HepG2 (cell line): ENCODE data around the gene REEP2. TPM values are rescaled to one million over a fixed set of nuclear protein-coding genes. Genes with fewer than 3 reads are reported as not detected.

ENCODE experiments used
- KDM1A ChIP-seq: IDR thresholded peaks from 2 replicates; pipeline ENCODE4 v1.6.1; 2016; ENCODE audit warnings: missing compliant biosample characterization
- MTA3 ChIP-seq: sonication (generic); formaldehyde crosslinking; IDR thresholded peaks from 2 replicates; pipeline ENCODE4 v1.4.0; 2020; ENCODE audit warnings: missing genetic modification reagents
- POLR2A ChIP-seq, 2 experiments: IDR thresholded peaks; 2 replicates each; pipeline ENCODE4 v1.6.1; 2011; ENCODE audit warnings: low read depth in 2 of 2, low read length in 2 of 2, mild to moderate bottlenecking in 1 of 2, moderate library complexity in 1 of 2; ENCODE audit not compliant: insufficient read depth in 1 of 2
- RFX5 ChIP-seq: IDR thresholded peaks from 2 replicates; pipeline ENCODE4 v1.6.1; 2011; ENCODE audit warnings: low read depth, low read length, improper control_type of control experiment
- SOX13 ChIP-seq, 3 experiments: fragments of 450-650 bp in 1 of 3; sonication (generic) in 1 of 3; formaldehyde crosslinking in 1 of 3; IDR thresholded peaks in 2 of 3; conservative IDR thresholded peaks in 1 of 3; 2 replicates each; pipeline versions ENCODE4 v1.5.0 to v1.6.1; 2016 to 2020; ENCODE audit warnings: antibody characterized with exemption in 1 of 3, mild to moderate bottlenecking in 1 of 3, missing compliant biosample characterization in 1 of 3, missing genetic modification reagents in 1 of 3, moderate library complexity in 1 of 3
- SUZ12 ChIP-seq: fragments of 150-350 bp; IDR thresholded peaks from 2 replicates; pipeline ENCODE4 v1.6.1; 2014; ENCODE audit warnings: low read depth, low read length
- TOE1 ChIP-seq: sonication (generic); formaldehyde crosslinking; IDR thresholded peaks from 2 replicates; pipeline ENCODE4 v1.4.0; 2020; ENCODE audit warnings: mild to moderate bottlenecking, missing genetic modification reagents
- ZEB1 ChIP-seq: IDR thresholded peaks from 2 replicates; pipeline ENCODE4 v1.6.1; 2012; ENCODE audit warnings: mild to moderate bottlenecking, low read depth, inconsistent platforms; ENCODE audit not compliant: insufficient replicate concordance
- ZMYM4 ChIP-seq: sonication (generic); formaldehyde crosslinking; IDR thresholded peaks from 2 replicates; pipeline ENCODE4 v1.8.1; 2023; ENCODE audit warnings: mild to moderate bottlenecking, missing genetic modification reagents
- ZNF570 ChIP-seq: sonication (generic); formaldehyde crosslinking; IDR thresholded peaks from 2 replicates; pipeline ENCODE4 v1.4.0; 2020; ENCODE audit warnings: mild to moderate bottlenecking, missing genetic modification reagents, borderline replicate concordance
- ZNF780A ChIP-seq: sonication (generic); formaldehyde crosslinking; IDR thresholded peaks from 2 replicates; pipeline ENCODE4 v1.8.0; 2022; ENCODE audit warnings: mild to moderate bottlenecking, missing genetic modification reagents, moderate library complexity
- polyA plus RNA-seq, 8 experiments: library from polyadenylated mRNA; depleted of rRNA in 3 of 8; stranded (reverse) in 7 of 8; unstranded in 1 of 8; fragments of >200 nt; fragmentation: Illumina TruSeq in 4 of 8; extraction: Trizol in 4 of 8; gene quantifications; 2 replicates each; pipeline versions ENCODE4 v1.2.1 to v1.2.3, GENCODE V29; 2011 to 2016; ENCODE audit warnings: low read depth in 4 of 8, missing spikeins in 1 of 8, mixed read lengths in 1 of 8; ENCODE audit not compliant: insufficient read depth in 1 of 8
- total RNA-seq, 5 experiments: library from RNA; depleted of rRNA; stranded (reverse); fragments of >200 nt; fragmentation: Illumina TruSeq; extraction: Trizol; gene quantifications; 2 replicates each; pipeline ENCODE4 v1.2.3, GENCODE V29; 2016; ENCODE audit warnings: low read depth in 1 of 5
- TF ChIP-seq, protein P1 (sequence below): sonication (generic); formaldehyde crosslinking; IDR thresholded peaks from 2 replicates; pipeline ENCODE4 v1.8.0; 2022; ENCODE audit warnings: mild to moderate bottlenecking, missing genetic modification reagents
- TF ChIP-seq, protein P2 (sequence below): sonication (generic); formaldehyde crosslinking; IDR thresholded peaks from 2 replicates; pipeline ENCODE4 v1.5.0; 2020; ENCODE audit warnings: mild to moderate bottlenecking, missing genetic modification reagents
- TF ChIP-seq, protein P3 (sequence below): sonication (generic); formaldehyde crosslinking; IDR thresholded peaks from 2 replicates; pipeline ENCODE4 v1.4.0; 2020; ENCODE audit warnings: mild to moderate bottlenecking, missing genetic modification reagents
- TF ChIP-seq, protein P4 (sequence below): sonication (generic); formaldehyde crosslinking; IDR thresholded peaks from 2 replicates; pipeline ENCODE4 v1.9.0; 2021; ENCODE audit warnings: missing genetic modification reagents, borderline replicate concordance
- TF ChIP-seq, protein P5 (sequence below): sonication (generic); formaldehyde crosslinking; IDR thresholded peaks from 2 replicates; pipeline ENCODE4 v1.5.0; 2020; ENCODE audit warnings: mild to moderate bottlenecking, missing genetic modification reagents
- TF ChIP-seq, protein P6 (sequence below): sonication (generic); formaldehyde crosslinking; IDR thresholded peaks from 2 replicates; pipeline ENCODE4 v1.4.0; 2020; ENCODE audit warnings: missing genetic modification reagents, borderline replicate concordance

The REEP2 gene
- total and polyA plus RNA-seq, 2 of the 13 experiments (the other 11 are each of a cell fraction or from before 2014, with no cell fraction given), result 5.3 to 7.8 TPM

DNA sequence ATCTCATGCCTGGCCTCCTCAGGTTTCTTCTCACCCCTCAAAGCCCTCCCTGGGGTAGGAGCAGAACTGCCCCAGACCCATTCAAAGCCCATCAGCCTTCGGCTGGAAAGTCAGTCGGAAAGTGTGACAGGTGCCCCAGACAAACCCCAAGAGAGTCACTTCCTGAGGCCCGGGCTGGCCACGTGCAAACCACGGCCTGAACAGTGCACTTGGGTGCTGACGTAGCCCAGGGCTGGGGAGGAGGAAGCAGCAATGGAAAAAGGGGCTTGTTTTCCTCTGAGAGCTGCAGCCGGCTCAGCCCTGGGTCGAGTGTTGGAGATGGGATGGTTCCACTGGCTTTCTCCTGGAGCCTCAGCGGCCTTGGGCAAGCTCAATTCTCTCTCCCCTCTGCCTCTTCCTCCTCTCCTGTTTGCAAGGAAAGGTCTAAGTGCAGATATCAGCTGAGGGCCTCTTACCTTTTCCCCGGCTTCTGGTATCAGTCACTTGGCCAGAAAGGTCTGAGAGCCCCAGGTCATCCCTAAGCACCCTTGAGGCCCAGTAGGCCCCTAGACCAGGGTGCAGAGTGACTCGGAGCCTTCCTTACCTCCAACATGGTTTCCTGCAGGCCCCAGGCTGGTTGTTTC lies 20.6 kb downstream of the REEP2 start (continued):
- no peak for TF ChIP-seq POLR2A (IDR thresholded peaks at IDR 0.05; ENCODE audit: insufficient read depth in 1 of 2, low read depth in 2 of 2, low read length in 2 of 2)
- TF ChIP-seq ZNF570 (CRISPR knock-in tag), result no peak
- TF ChIP-seq, protein P1, sequence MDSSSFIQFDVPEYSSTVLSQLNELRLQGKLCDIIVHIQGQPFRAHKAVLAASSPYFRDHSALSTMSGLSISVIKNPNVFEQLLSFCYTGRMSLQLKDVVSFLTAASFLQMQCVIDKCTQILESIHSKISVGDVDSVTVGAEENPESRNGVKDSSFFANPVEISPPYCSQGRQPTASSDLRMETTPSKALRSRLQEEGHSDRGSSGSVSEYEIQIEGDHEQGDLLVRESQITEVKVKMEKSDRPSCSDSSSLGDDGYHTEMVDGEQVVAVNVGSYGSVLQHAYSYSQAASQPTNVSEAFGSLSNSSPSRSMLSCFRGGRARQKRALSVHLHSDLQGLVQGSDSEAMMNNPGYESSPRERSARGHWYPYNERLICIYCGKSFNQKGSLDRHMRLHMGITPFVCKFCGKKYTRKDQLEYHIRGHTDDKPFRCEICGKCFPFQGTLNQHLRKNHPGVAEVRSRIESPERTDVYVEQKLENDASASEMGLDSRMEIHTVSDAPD (CRISPR knock-in tag), result no peak
- no peak for TF ChIP-seq RFX5
- TF ChIP-seq, protein P2, sequence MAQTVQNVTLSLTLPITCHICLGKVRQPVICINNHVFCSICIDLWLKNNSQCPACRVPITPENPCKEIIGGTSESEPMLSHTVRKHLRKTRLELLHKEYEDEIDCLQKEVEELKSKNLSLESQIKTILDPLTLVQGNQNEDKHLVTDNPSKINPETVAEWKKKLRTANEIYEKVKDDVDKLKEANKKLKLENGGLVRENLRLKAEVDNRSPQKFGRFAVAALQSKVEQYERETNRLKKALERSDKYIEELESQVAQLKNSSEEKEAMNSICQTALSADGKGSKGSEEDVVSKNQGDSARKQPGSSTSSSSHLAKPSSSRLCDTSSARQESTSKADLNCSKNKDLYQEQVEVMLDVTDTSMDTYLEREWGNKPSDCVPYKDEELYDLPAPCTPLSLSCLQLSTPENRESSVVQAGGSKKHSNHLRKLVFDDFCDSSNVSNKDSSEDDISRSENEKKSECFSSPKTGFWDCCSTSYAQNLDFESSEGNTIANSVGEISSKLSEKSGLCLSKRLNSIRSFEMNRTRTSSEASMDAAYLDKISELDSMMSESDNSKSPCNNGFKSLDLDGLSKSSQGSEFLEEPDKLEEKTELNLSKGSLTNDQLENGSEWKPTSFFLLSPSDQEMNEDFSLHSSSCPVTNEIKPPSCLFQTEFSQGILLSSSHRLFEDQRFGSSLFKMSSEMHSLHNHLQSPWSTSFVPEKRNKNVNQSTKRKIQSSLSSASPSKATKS, result 0 out of 2 replicates have a peak, but pooled peaks have one; percentile 63
- no peak for TF ChIP-seq SOX13 (IDR thresholded peaks at IDR 0.05)
- no peak for TF ChIP-seq SOX13 (CRISPR knock-in tag; conservative IDR thresholded peaks at IDR 0.05 in 1 of 2, IDR thresholded peaks at IDR 0.05 in 1 of 2)
- no peak for TF ChIP-seq ZMYM4 (CRISPR knock-in tag)
- TF ChIP-seq KDM1A, result no peak
- no peak for TF ChIP-seq ZEB1
- TF ChIP-seq, protein P3, sequence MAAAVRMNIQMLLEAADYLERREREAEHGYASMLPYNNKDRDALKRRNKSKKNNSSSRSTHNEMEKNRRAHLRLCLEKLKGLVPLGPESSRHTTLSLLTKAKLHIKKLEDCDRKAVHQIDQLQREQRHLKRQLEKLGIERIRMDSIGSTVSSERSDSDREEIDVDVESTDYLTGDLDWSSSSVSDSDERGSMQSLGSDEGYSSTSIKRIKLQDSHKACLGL (CRISPR knock-in tag), result peak; percentile 78; the same call in 1 of the 2 replicates
- TF ChIP-seq MTA3 (CRISPR knock-in tag), result no peak
- TF ChIP-seq, protein P4, sequence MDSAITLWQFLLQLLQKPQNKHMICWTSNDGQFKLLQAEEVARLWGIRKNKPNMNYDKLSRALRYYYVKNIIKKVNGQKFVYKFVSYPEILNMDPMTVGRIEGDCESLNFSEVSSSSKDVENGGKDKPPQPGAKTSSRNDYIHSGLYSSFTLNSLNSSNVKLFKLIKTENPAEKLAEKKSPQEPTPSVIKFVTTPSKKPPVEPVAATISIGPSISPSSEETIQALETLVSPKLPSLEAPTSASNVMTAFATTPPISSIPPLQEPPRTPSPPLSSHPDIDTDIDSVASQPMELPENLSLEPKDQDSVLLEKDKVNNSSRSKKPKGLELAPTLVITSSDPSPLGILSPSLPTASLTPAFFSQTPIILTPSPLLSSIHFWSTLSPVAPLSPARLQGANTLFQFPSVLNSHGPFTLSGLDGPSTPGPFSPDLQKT, result no peak
- TF ChIP-seq SUZ12, result no peak
- TF ChIP-seq, protein P5, sequence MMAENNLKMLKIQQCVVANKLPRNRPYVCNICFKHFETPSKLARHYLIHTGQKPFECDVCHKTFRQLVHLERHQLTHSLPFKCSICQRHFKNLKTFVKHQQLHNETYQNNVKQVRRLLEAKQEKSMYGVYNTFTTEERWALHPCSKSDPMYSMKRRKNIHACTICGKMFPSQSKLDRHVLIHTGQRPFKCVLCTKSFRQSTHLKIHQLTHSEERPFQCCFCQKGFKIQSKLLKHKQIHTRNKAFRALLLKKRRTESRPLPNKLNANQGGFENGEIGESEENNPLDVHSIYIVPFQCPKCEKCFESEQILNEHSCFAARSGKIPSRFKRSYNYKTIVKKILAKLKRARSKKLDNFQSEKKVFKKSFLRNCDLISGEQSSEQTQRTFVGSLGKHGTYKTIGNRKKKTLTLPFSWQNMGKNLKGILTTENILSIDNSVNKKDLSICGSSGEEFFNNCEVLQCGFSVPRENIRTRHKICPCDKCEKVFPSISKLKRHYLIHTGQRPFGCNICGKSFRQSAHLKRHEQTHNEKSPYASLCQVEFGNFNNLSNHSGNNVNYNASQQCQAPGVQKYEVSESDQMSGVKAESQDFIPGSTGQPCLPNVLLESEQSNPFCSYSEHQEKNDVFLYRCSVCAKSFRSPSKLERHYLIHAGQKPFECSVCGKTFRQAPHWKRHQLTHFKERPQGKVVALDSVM (CRISPR knock-in tag), result 0 out of 2 replicates have a peak, but pooled peaks have one; percentile 30
- TF ChIP-seq ZNF780A (CRISPR knock-in tag), result no peak
- TF ChIP-seq TOE1, result no peak
- TF ChIP-seq, protein P6, sequence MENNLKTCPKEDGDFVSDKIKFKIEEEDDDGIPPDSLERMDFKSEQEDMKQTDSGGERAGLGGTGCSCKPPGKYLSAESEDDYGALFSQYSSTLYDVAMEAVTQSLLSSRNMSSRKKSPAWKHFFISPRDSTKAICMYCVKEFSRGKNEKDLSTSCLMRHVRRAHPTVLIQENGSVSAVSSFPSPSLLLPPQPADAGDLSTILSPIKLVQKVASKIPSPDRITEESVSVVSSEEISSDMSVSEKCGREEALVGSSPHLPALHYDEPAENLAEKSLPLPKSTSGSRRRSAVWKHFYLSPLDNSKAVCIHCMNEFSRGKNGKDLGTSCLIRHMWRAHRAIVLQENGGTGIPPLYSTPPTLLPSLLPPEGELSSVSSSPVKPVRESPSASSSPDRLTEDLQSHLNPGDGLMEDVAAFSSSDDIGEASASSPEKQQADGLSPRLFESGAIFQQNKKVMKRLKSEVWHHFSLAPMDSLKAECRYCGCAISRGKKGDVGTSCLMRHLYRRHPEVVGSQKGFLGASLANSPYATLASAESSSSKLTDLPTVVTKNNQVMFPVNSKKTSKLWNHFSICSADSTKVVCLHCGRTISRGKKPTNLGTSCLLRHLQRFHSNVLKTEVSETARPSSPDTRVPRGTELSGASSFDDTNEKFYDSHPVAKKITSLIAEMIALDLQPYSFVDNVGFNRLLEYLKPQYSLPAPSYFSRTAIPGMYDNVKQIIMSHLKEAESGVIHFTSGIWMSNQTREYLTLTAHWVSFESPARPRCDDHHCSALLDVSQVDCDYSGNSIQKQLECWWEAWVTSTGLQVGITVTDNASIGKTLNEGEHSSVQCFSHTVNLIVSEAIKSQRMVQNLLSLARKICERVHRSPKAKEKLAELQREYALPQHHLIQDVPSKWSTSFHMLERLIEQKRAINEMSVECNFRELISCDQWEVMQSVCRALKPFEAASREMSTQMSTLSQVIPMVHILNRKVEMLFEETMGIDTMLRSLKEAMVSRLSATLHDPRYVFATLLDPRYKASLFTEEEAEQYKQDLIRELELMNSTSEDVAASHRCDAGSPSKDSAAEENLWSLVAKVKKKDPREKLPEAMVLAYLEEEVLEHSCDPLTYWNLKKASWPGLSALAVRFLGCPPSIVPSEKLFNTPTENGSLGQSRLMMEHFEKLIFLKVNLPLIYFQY (CRISPR knock-in tag), result no peak
